ENCODE data around the gene KRTAP4-6.

DNA sequence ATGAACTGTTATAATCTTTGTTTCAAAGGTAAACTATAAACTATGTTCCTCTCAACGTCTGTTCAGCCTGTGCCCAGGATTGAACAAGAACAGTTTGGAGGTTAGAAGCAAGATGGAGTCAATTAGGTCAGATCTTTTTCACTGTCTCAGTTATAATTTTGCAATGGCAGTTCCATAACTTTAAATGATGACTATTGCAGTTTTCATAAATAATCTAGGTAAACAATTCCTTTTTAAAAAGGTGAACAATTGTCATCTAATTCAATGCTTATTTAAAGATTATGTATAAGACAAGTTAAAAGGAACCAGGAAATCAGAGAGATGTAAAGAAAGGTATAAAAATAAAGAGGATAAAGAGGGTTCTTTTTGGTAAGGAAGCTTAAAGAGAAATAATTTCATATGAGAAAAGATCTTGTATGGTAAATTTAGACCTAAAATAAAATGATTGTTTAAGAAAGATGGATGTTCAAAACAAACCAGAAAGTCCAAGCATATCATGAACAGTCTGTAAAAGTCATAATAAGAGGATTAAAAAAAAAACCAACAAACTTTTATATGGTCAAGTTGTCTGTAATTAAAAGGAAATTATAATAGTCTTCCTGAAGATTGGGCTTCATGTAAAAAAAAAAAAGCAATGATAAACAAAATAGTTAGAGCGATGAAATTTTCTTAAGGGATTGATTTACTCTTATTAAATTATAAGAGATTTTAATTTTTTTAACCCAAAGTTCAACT is 29.0 kb downstream of the KRTAP4-6 start:
- no peak for TF ChIP-seq POLR2A (IDR thresholded peaks at IDR 0.05)
- TF ChIP-seq, protein P1, sequence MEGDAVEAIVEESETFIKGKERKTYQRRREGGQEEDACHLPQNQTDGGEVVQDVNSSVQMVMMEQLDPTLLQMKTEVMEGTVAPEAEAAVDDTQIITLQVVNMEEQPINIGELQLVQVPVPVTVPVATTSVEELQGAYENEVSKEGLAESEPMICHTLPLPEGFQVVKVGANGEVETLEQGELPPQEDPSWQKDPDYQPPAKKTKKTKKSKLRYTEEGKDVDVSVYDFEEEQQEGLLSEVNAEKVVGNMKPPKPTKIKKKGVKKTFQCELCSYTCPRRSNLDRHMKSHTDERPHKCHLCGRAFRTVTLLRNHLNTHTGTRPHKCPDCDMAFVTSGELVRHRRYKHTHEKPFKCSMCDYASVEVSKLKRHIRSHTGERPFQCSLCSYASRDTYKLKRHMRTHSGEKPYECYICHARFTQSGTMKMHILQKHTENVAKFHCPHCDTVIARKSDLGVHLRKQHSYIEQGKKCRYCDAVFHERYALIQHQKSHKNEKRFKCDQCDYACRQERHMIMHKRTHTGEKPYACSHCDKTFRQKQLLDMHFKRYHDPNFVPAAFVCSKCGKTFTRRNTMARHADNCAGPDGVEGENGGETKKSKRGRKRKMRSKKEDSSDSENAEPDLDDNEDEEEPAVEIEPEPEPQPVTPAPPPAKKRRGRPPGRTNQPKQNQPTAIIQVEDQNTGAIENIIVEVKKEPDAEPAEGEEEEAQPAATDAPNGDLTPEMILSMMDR (IDR thresholded peaks at IDR 0.05), result no peak
